ENCODE results near the gene VWA5B2.

VWA5B2 gene

DNA sequence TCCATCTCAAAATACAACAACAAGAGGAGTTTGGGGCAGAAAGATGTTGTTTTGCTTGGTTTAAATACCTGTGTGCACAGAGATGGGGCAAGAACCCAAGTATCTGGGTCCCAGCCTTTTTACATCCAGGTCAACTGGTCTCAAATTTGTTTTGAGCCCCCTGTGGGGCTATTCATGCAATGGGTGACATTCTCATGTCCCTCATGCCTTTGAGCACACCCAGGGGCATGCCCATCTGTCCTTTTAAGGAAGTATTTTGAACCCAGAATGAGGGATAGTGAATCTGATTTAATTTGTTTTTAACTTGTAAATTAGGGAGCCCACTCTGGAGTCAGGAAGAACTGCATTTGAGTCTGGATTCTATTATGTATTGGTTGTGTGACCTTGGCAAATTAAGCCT is 28.6 kb upstream of the VWA5B2 start:
- no peak for TF ChIP-seq ZNF274 (IDR thresholded peaks at IDR 0.05; ENCODE audit: low read depth, low read length)
- no peak overlapping the region for H3K4me3 ChIP-seq (ENCODE audit: low read length)

GRCh38 chr3:184203526-184203925 is 25.9 kb upstream of the VWA5B2 start:
- no peak overlapping the region for H3K4me3 ChIP-seq (ENCODE audit: low read length)
- no peak for TF ChIP-seq ZNF274 (IDR thresholded peaks at IDR 0.05; ENCODE audit: low read depth, low read length)

DNA sequence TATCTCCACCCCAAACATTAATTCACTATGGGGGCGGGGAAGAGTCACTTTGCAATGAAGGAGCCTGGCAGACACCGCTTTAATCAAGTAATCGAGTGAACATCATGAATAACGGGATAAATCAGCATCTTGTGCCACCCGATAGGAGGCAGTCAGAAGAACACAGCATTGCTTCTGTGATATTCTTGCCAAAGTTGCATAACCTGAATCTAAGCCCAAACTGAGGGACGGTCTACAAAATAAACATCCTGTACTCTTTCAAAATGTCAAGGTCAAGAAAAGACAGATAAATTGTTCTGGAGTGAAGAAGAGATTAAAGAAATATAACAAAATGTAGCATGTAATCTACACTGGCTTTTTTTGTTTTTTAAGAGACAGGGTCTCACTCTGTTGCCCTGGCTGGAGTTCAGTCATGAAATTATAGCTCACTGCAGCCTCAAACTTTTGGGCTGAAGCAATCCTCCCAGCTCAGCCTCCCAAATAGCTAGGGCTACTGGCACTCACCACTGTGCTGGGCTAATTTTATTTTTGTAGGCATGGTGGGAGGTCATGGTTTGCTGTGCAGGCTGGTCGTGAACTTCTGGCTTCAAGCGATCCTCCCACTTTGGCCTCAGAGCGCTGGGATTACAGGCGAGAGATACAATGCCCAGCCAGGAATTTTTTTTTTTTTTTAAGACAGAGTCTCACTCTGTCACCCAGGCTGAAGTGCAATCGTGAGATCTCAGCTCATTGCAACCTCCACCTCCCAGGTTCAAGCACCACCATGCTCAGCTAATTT is 20.1 kb upstream of the VWA5B2 start:
- no peak for TF ChIP-seq ZNF274 (IDR thresholded peaks at IDR 0.05; ENCODE audit: low read depth, low read length)
- H3K4me3 ChIP-seq (ENCODE audit: low read length), result no peak overlapping the region

GRCh38 chr3:184211297-184211696 is 18.1 kb upstream of the VWA5B2 start:
- TF ChIP-seq ZNF274 (IDR thresholded peaks at IDR 0.05; ENCODE audit: low read depth, low read length), result no peak
- no peak overlapping the region for H3K4me3 ChIP-seq (ENCODE audit: low read length)

DNA sequence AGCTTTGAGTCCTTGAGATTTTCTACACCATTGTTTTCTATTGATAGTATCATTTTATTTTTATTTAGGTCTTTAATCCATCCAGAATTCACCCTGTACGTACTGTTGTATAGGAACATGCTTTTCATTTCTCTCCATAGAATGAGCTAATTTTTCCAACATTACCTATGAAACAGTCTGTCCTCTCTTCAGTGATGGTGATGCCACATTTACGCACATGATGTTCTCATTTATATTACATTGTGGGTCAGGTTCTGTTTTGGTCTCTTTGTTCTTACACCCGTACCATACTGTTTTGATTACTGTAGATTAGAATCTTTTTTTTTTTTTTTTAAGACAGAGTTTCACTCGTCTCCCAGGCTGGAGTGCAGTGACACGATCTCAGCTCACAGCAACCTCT is 17.7 kb upstream of the VWA5B2 start:
- no peak overlapping the region for H3K4me3 ChIP-seq (ENCODE audit: low read length)

GRCh38 chr3:184218814-184219213 is 10.6 kb upstream of the VWA5B2 start:
- no peak for TF ChIP-seq ZNF274 (IDR thresholded peaks at IDR 0.05; ENCODE audit: low read depth, low read length)
- no peak overlapping the region for H3K4me3 ChIP-seq (ENCODE audit: low read length)

More for the DNA sequence above, 17.7 kb upstream of the VWA5B2 start:
- no peak for TF ChIP-seq ZNF274 (IDR thresholded peaks at IDR 0.05; ENCODE audit: low read depth, low read length)

DNA sequence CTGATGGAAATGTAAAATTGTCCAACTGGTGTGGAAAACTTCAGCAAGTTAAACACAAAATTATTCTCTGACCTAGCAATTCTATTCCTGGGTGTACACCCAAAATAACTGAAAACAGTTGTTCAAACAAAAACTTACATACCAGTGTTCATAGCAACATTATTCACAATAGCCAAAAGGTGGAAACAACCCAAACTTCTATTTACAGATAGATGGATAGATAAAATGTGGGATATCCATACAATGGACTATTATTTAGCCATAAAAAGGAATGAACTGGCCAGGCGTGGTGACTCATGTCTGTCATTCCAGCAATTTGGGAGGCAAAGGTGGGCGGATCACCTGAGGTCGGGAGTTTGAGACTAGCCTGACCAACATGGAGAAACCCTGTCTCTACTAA is 6.9 kb upstream of the VWA5B2 start:
- no peak overlapping the region for H3K4me3 ChIP-seq (ENCODE audit: low read length)
- TF ChIP-seq ZNF274 (IDR thresholded peaks at IDR 0.05; ENCODE audit: low read depth, low read length), result no peak

- no peak overlapping the region for H3K4me3 ChIP-seq (ENCODE audit: low read length)
- no peak for TF ChIP-seq ZNF274 (IDR thresholded peaks at IDR 0.05; ENCODE audit: low read depth, low read length)
These were observed 5.4 kb upstream of the VWA5B2 start for GRCh38 chr3:184223946-184224345.

DNA sequence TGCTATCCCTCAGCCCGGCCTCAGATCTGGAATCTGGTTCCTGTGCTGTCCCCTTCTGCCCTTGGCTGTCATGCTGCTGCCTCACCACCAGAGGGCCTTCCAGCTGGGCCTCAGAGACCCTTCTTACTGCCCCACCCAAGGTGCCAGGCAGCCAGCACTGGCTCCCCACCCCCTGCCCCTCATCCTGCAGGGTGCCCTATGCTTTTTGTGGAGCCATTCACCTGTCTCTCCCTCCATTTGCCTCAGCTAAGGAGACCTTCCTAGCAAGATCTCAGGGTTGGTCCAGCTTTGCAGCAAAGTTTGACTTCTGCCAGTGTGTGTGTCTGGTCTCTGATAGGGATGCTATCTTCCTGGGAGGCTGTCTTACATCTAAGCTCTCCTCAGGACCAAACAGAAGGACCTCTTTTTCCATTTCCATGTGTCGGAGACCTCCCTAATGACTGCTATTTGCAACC is 1.9 kb upstream of the VWA5B2 start:
- H3K4me3 ChIP-seq (ENCODE audit: low read length), result no peak overlapping the region
- TF ChIP-seq ZNF274 (IDR thresholded peaks at IDR 0.05; ENCODE audit: low read depth, low read length), result no peak

- no peak overlapping the region for H3K4me3 ChIP-seq (ENCODE audit: low read length)
- no peak for TF ChIP-seq ZNF274 (IDR thresholded peaks at IDR 0.05; ENCODE audit: low read depth, low read length)
These were observed 828 bp upstream of the VWA5B2 start for GRCh38 chr3:184228376-184229137.

GRCh38 chr3:184230081-184230602 is 757 bp downstream of the VWA5B2 start:
- TF ChIP-seq ZNF274 (IDR thresholded peaks at IDR 0.05; ENCODE audit: low read depth, low read length), result no peak
- peak overlapping the region; percentile 41; the same call in 1 of the 2 replicates for H3K4me3 ChIP-seq (ENCODE audit: low read length)

DNA sequence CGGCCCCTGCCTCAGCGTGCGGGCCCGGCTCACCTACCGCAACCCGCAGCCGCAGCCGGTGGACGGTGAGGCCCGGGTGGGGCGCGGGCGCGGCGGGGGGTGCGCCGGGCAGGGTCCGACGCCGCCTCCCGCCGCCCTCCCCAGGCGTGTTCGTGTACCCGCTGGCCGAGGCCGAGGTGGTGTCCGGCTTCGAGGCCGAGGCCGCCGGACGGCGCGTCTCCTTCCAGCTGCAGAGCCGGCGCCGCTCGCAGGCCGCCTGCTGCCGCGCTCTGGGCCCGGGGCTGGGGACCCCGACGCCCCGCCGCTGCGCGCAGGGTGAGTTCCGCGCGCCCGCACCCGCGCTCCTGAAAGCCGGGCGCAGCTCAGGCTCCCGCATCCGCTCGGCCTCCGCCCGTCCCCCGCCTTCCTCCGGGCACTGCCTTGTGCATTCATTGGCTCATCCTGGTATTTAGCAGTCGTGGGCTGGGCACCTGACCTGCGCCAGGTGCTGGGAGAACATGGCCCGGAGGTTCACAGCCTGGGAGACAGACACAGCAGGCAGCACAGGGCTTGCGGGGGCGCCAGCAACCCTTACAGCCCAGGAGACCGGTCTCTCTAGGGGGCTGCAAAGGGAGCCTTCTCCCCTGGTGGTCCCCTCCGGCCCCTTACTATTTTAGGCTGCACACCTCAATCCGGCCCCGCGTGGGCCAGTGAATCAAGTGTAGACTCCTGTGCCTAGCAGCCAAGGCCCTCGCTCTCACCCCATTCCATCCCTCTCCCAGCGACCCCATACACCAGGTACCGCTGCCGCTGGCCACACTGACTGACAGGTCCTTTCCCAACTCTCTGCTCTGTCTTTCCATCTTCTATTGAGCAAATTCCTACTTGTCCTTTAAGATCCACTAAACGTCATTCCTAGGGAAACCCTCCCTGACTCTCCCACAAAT is 1.5 kb downstream of the VWA5B2 start:
- peak overlapping the region; percentile 10; the same call in 1 of the 2 replicates for H3K4me3 ChIP-seq (ENCODE audit: low read length)

GRCh38 chr3:184231671-184232070 is 2.3 kb downstream of the VWA5B2 start:
- no peak overlapping the region for H3K4me3 ChIP-seq (ENCODE audit: low read length)
- no peak for TF ChIP-seq ZNF274 (IDR thresholded peaks at IDR 0.05; ENCODE audit: low read depth, low read length)

More for the DNA sequence above, 1.5 kb downstream of the VWA5B2 start:
- no peak for TF ChIP-seq ZNF274 (IDR thresholded peaks at IDR 0.05; ENCODE audit: low read depth, low read length)
